Raji (cell line): ENCODE measurements around the gene MYORG.

ENCODE experiments used
- POLR2A ChIP-seq: IDR thresholded peaks from 2 replicates; pipeline ENCODE4 v1.6.1; 2011; ENCODE audit warnings: low read depth, low read length, control low read depth; ENCODE audit not compliant: insufficient read depth

Gene MYORG

DNA sequence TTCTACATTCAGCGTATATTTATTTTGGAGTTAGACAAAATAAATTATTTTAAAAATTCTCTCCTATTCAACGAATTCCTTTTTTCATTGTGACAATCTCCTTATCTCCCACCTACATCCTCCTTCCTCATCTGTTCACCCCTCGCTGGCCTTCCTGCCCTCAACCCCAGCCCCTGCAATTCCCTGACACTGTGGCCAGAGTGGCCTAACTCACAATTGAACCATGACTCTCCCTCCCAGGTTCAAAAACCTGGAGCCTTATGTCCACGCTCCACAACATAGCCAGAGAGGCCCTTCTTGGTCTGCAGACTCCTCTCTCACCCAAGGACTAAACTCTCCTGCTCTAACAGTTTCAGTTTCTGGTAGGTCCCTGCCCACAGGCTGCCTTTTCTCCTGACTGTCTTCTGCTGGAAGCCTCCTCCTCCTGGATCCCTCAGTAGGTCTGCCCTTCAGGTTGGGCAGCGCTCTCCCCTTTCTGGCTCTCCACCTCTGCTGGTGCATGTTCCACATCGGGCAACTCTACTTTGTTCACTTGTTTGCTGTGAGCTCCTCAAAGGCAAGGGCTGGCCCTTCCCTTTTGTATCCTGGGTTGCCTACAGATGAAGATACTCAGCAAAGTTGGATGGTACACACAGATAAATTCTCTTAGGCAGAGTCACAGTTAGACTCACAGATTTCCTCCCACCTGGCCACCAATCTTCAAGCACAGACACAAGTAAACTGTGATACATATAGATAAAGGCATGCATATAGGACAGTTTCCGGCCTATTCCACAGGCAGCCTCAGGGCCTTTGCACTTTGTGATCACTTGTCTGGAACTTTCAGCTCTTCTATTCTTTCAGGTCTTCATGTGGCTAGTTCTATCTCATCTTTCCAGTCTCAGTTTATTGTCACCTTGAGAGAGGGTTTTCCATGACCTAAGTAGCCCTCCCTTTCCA lies 19.8 kb upstream of the MYORG start:
- no peak for TF ChIP-seq POLR2A

- TF ChIP-seq POLR2A, result no peak
These were observed 15.8 kb upstream of the MYORG start for GRCh38 chr9:34392511-34392910.

DNA sequence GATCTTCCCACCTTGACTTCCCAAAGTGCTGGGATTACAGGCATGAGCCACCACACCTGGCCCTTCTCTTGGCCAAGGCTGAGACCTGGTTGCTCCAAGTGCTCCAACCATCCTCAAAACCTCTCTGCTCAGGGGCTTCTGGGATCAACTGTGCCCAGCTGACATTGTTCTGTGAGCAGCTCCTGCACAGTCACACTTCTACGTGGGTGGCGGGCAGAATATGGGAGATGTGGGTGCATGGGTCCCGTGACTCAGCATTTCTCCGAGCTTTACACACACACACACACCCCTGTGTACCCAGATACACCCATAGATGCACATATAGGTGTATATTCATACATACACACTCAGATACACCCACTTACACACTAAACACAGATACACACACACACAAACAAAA lies 10.5 kb upstream of the MYORG start:
- TF ChIP-seq POLR2A, result no peak

DNA sequence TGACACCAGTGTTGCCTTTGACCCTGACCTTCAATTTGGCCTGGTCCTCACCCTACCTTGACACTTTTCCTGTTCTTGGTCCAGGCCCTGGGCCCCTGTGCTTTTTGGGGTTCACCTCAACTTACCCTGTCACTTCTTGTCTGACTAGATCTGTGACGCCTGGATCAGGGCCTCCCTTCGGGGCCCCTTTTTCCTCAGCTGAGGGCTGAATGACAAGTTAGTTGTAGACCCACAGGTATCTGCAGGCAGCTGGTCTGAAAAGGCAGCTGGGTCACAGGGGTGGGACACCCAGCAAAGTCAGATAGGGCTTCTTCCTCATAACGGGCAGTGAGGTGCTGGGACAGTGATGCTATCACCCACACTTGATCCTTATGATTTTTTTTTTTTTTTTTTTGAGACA lies 10.0 kb upstream of the MYORG start:
- no peak for TF ChIP-seq POLR2A

DNA sequence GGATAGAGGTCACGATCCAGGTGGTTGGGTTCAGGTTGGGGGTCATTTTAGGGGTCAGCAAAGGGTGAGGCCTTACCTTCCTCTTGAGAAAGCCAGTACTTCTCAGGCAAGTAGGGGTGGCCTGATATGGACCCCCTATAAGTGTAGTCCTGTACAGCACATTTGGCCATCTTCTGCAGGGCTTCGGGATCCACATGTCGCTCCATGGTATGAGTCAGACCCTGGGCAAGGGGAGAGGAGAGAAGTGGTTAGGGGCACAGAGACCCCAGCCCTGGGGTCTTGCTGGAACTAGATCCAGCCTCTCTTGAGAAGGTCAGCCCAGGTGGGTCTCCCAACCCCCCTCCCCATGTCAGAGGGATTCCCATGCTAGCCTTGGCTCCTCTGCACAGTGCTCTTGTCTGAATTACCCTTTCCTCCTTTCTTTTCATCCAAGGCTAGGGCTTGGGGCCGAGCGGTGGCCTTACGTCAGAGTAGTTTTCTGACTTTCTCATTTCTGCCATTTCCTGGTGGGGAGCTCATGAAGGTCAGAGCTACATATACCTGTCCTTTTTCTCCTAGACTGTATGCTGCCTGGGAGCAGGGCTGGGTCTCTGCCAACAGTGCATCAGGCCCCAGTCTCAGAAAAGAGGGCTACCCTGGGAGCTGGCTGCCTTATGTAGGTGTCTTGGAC lies 9.0 kb upstream of the MYORG start:
- no peak for TF ChIP-seq POLR2A

- no peak for TF ChIP-seq POLR2A
These were observed 7.9 kb upstream of the MYORG start for GRCh38 chr9:34384368-34385165.

DNA sequence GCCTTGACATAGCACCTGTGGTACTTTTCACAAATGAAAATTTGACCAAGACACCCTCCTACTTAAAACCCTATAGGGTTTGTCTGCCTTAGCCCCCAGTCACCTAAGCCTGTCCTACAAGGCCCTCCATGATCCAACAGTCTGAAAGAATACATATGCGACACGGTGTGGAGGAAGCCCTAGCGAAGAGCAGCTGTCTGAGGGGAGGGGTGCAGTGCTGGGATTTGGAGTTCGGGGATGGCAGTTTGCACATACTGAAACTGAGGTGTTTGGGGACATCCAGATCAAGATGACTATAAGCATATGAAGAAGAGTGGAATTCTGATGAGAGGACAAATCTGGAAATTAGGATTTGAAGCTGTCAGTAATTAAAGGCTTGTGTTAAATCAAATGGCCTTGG lies 7.2 kb upstream of the MYORG start:
- no peak for TF ChIP-seq POLR2A

GRCh38 chr9:34382879-34383278 lies 6.2 kb upstream of the MYORG start:
- TF ChIP-seq POLR2A, result no peak

DNA sequence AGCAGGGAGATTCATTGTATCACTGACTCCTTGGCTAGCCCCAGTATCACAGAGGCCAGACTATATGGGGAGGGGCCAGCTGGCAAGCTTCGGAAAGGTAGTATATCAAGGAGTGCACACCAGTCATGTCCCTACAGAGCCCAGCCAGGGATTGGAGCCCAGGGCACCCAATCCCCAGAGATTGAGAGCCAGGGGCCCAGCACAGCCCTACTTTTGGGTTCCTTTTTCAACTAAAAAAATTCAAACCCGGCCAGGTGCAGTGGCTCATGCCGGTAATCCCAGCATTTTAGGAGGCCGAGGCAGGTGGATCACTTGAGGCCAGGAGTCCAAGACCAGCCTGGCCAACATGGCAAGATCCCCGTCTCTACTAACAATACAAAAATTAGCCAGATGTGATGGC lies 5.4 kb upstream of the MYORG start:
- TF ChIP-seq POLR2A, result no peak

GRCh38 chr9:34381323-34381722 lies 4.6 kb upstream of the MYORG start:
- TF ChIP-seq POLR2A, result no peak

GRCh38 chr9:34380511-34381315 lies 4.0 kb upstream of the MYORG start:
- TF ChIP-seq POLR2A, result peak; percentile 45; the same call in 1 of the 2 replicates

- TF ChIP-seq POLR2A, result no peak
These were observed 3.4 kb upstream of the MYORG start for GRCh38 chr9:34380034-34380510.

GRCh38 chr9:34379334-34380033 lies 2.8 kb upstream of the MYORG start:
- peak; percentile 39 for TF ChIP-seq POLR2A
